HFF-Myc (cell line): ENCODE measurements around the gene BICDL2.

ENCODE experiments used
- DNase-seq: peaks from one replicate; pipeline ENCODE4 v3.0.0-alpha.2; 2011; ENCODE audit warnings: low read depth; ENCODE audit errors: extremely low read depth
- H3K4me3 ChIP-seq: replicated peaks from 2 replicates; pipeline ENCODE4 v1.5.1; 2011; ENCODE audit warnings: low read depth, mild to moderate bottlenecking, control low read depth, low read length
- CTCF ChIP-seq: IDR thresholded peaks from 2 replicates; pipeline ENCODE4 v1.5.1; 2012; ENCODE audit warnings: mild to moderate bottlenecking, low read depth, low read length, control low read depth; ENCODE audit errors: missing control alignments

BICDL2 gene

GRCh38 chr16:3062553-3062952 lies 25.8 kb upstream of the BICDL2 start:
- TF ChIP-seq CTCF, result no peak
- H3K4me3 ChIP-seq, result no peak overlapping the region
- DNase-seq, result no peak

- no peak for DNase-seq
- H3K4me3 ChIP-seq, result no peak overlapping the region
- TF ChIP-seq CTCF, result no peak
Measured at GRCh38 chr16:3060339-3061127, 23.8 kb upstream of the BICDL2 start.

- no peak for TF ChIP-seq CTCF
- no peak for DNase-seq
- peak overlapping the region; percentile 76 for H3K4me3 ChIP-seq
Measured at GRCh38 chr16:3059723-3060242, 23.0 kb upstream of the BICDL2 start.

- DNase-seq, result peak; percentile 31
- peak; percentile 52 for TF ChIP-seq CTCF
- peak overlapping the region; percentile 76 for H3K4me3 ChIP-seq
Measured at GRCh38 chr16:3059041-3059722, 22.4 kb upstream of the BICDL2 start.

- no peak for TF ChIP-seq CTCF
- peak overlapping the region; percentile 76 for H3K4me3 ChIP-seq
- DNase-seq, result no peak
Measured at GRCh38 chr16:3058139-3059030, 21.6 kb upstream of the BICDL2 start.
